Epithelial cell of esophagus (primary cell): ENCODE results near the gene SULT1B1.

ENCODE experiments used
- DNase-seq: peaks from one replicate; pipeline ENCODE4 v3.0.0; 2010; ENCODE audit warnings: low read depth
- H3K4me3 ChIP-seq: 2 replicates; pipeline ENCODE4 v1.5.1; 2011; ENCODE audit warnings: mild to moderate bottlenecking, low read length, control low read depth
- CTCF ChIP-seq: IDR thresholded peaks from 2 replicates; pipeline ENCODE4 v1.5.1; 2011; ENCODE audit warnings: low read depth, mild to moderate bottlenecking, low read length, control low read depth, inconsistent platforms; ENCODE audit not compliant: insufficient read depth; ENCODE audit errors: missing control alignments

The SULT1B1 gene

GRCh38 chr4:69760455-69760854 lies at the start of gene SULT1B1:
Gene SULT1B1 (minus strand): TSS chr4:69760620. CDS start chr4:69755217, 5,403 bp downstream.
- TF ChIP-seq CTCF = no peak
- H3K4me3 ChIP-seq = no peak within 1 kb of the TSS
- peak; percentile 49 for DNase-seq

- peak; percentile 17 for DNase-seq
- no peak for TF ChIP-seq CTCF
- no peak overlapping the region for H3K4me3 ChIP-seq
Measured at GRCh38 chr4:69800599-69800998, 40.2 kb upstream of the SULT1B1 start.

DNA sequence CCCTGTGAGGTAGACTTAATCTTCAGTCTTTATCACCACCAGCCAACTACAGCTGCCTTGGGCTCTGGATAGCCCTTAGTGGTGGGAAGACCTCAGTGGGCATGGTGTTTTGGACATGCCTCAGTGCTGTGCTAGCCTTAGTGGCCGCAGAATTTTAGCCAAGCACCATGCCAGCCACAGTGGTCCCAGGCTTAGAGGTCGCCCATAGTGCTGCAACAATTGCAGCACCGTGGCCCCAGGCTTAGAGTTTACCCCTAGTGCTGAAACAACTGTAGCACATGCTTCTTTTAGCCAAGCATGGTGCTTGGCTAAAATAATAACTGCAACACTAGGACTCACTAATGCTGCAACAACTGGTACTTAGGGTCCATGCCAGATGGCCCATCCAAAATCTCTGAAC lies 38.9 kb upstream of the SULT1B1 start:
- no peak for DNase-seq
- no peak overlapping the region for H3K4me3 ChIP-seq
- no peak for TF ChIP-seq CTCF

- no peak overlapping the region for H3K4me3 ChIP-seq
- TF ChIP-seq CTCF = no peak
- DNase-seq = no peak
Measured at GRCh38 chr4:69793732-69794131, 33.3 kb upstream of the SULT1B1 start.

- TF ChIP-seq CTCF = no peak
- peak; percentile 74 for DNase-seq
Measured at GRCh38 chr4:69787879-69788278, 27.5 kb upstream of the SULT1B1 start.

DNA sequence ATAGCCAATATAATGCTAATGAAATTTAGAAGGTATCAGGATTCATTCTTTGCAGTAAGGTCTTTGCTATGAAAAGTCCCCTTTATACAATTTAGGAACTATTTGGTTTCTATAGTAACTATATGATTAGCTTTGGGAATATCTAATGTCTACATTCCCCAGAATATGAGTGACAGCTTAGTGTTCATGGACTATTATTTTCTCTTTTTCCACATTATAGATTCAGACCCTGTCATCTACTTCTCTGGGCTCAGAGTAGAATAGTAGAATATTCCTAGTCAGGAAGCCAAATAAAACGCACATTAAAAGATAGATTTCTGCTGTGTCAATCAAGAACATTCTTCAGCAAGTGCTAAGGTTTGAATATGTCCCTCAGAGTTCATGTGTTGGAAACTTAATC lies 26.1 kb upstream of the SULT1B1 start:
- DNase-seq = no peak
- no peak for TF ChIP-seq CTCF
- no peak overlapping the region for H3K4me3 ChIP-seq

More at GRCh38 chr4:69787879-69788278, 27.5 kb upstream of the SULT1B1 start:
- H3K4me3 ChIP-seq = no peak overlapping the region

- no peak for DNase-seq
- H3K4me3 ChIP-seq = no peak overlapping the region
- no peak for TF ChIP-seq CTCF
Measured at GRCh38 chr4:69785211-69785831, 24.9 kb upstream of the SULT1B1 start.
